HG02970 (cell line): ENCODE data around the gene MRO.
"Not testable (repeated sequence)": the region's sequence is repeated elsewhere in the genome, so short reads cannot be mapped to it uniquely, and the experiment has no call there.

Experiments
- ATAC-seq: cut with Tn5 transposase; IDR thresholded peaks from one replicate; pipeline ENCODE4 v1.9.1; 2021; ENCODE audit warnings: mild to moderate bottlenecking, moderate library complexity, moderate number of reproducible peaks; ENCODE audit not compliant: unreplicated experiment, low FRiP score

MRO gene

GRCh38 chr18:50839341-50839740 lies 19.5 kb upstream of the MRO start:
- ATAC-seq, result no peak

GRCh38 chr18:50836521-50836957 lies 16.7 kb upstream of the MRO start:
- ATAC-seq, result no peak

- ATAC-seq, result not testable (repeated sequence)
Measured at GRCh38 chr18:50833496-50833895, 13.7 kb upstream of the MRO start.

GRCh38 chr18:50832754-50833153 lies 12.9 kb upstream of the MRO start:
- ATAC-seq, result no peak

- no peak for ATAC-seq
Measured at GRCh38 chr18:50830544-50830943, 10.7 kb upstream of the MRO start.

- no peak for ATAC-seq
Measured at GRCh38 chr18:50829644-50830043, 9.8 kb upstream of the MRO start.

- ATAC-seq, result no peak
Measured at GRCh38 chr18:50826027-50826426, 6.2 kb upstream of the MRO start.

GRCh38 chr18:50825621-50826020 lies 5.8 kb upstream of the MRO start:
- ATAC-seq, result no peak

- no peak for ATAC-seq
Measured at GRCh38 chr18:50822756-50823155, 2.9 kb upstream of the MRO start.

- no peak for ATAC-seq
Measured at GRCh38 chr18:50820901-50821520, 1.2 kb upstream of the MRO start.

- no peak for ATAC-seq
Measured at GRCh38 chr18:50819027-50819727, 639 bp downstream of the MRO start.

GRCh38 chr18:50816419-50817166 lies 3.2 kb downstream of the MRO start:
- no peak for ATAC-seq

- ATAC-seq, result no peak
Measured at GRCh38 chr18:50814395-50814794, 5.4 kb downstream of the MRO start.

GRCh38 chr18:50813353-50813752 lies 6.5 kb downstream of the MRO start:
- no peak for ATAC-seq

GRCh38 chr18:50812834-50813233 lies 7.0 kb downstream of the MRO start:
- ATAC-seq, result no peak

GRCh38 chr18:50807176-50807575 lies 12.6 kb downstream of the MRO start:
- no peak for ATAC-seq

GRCh38 chr18:50806208-50806616 lies 13.6 kb downstream of the MRO start:
- ATAC-seq, result no peak

GRCh38 chr18:50805732-50806131 lies 14.1 kb downstream of the MRO start:
- ATAC-seq, result no peak

GRCh38 chr18:50803592-50803991 lies 16.2 kb downstream of the MRO start:
- ATAC-seq, result no peak

GRCh38 chr18:50802141-50802540 lies 17.7 kb downstream of the MRO start:
- ATAC-seq, result no peak

GRCh38 chr18:50797142-50797541 lies 22.7 kb downstream of the MRO start:
- no peak for ATAC-seq

GRCh38 chr18:50796495-50796894 lies 23.3 kb downstream of the MRO start:
- no peak for ATAC-seq
